Esophagus muscularis mucosa (tissue), 3 donors: ENCODE results near the gene SMIM35.

Experiments
- CTCF ChIP-seq, 3 experiments: fragments of 200-600 bp in 2 of 3; fragments of 450-650 bp in 1 of 3; sonication (generic) in 2 of 3; IDR thresholded peaks; one replicate each; pipeline ENCODE4 v1.5.1; 2017 to 2019; ENCODE audit warnings: antibody characterized with exemption in 3 of 3, mild to moderate bottlenecking in 2 of 3, moderate library complexity in 1 of 3
- POLR2A ChIP-seq: fragments of 450-650 bp; IDR thresholded peaks from one replicate; pipeline ENCODE4 v1.6.1; 2017; ENCODE audit warnings: antibody characterized with exemption, moderate library complexity, mild to moderate bottlenecking, low read depth

DNA sequence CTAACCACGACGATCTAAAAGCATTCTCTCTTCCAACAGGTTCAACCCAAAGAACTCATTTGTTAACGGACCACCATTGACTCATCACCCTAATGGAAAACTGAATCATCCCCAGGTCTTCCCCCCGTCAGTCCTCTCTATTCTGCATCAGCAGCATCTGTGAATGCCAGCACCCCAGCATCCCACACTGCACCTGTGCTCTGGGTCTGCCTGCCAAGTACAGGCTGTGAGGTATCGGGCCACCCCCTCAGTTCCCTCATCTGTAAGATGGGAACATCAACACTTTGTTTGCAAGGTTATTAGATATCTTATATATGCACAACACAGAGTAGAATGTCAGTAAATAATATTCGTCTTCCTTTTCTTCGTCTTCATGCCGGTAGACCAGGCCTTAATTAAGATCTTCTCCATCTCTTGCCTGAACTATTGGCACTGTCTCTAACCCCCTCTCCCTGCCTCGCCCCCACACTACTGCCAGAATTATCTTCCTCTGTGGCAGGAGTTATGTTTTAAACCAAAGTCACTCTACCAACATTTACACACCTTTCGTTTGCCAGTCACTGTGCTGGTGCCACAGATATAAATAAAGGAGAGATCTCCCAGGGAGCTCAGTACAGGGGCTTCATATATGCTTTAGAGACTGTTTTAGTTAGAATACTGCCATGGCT lies 17.7 kb downstream of the SMIM35 start:
- TF ChIP-seq CTCF (IDR thresholded peaks at IDR 0.05), result no peak
- no peak for TF ChIP-seq POLR2A
